GM23338 (cell line): ENCODE results near the gene C10orf90. TPM values are rescaled to one million over a fixed set of nuclear protein-coding genes. Genes with fewer than 3 reads are reported as not detected.

ENCODE experiments used
- ATAC-seq: fragments of 200-7000 bp; cut with Tn5 transposase; 3 replicates; pipeline ENCODE4 v1.9.1; 2020
- DNase-seq: peaks from one replicate; pipeline ENCODE4 v3.0.0-alpha.2; 2015; ENCODE audit warnings: low spot score
- H2AFZ ChIP-seq: fragments of 200-600 bp; sonication (generic); 2 replicates; pipeline ENCODE4 v1.8.0; 2016; ENCODE audit warnings: antibody characterized with exemption, mild to moderate bottlenecking, moderate library complexity
- H3F3A ChIP-seq: fragments of 200-600 bp; sonication (generic); replicated peaks from 2 replicates; pipeline ENCODE4 v1.8.0; 2017; ENCODE audit warnings: antibody characterized with exemption, mixed run types, low read depth
- H3K27ac ChIP-seq: fragments of 200-600 bp; sonication (generic); 2 replicates; pipeline ENCODE4 v1.6.1; 2016; ENCODE audit warnings: low read depth
- H3K27me3 ChIP-seq: fragments of 200-600 bp; sonication (generic); 2 replicates; pipeline ENCODE4 v1.8.0; 2016; ENCODE audit warnings: mild to moderate bottlenecking, mixed run types, moderate library complexity; ENCODE audit not compliant: insufficient read depth
- H3K36me3 ChIP-seq: fragments of 200-600 bp; sonication (generic); 2 replicates; pipeline ENCODE4 v1.8.0; 2016; ENCODE audit warnings: mild to moderate bottlenecking; ENCODE audit not compliant: insufficient read depth
- H3K4me1 ChIP-seq: fragments of 200-600 bp; sonication (generic); 2 replicates; pipeline ENCODE4 v1.8.0; 2016; ENCODE audit warnings: mild to moderate bottlenecking, moderate library complexity; ENCODE audit not compliant: insufficient read depth
- H3K4me2 ChIP-seq: fragments of 200-600 bp; sonication (generic); 2 replicates; pipeline ENCODE4 v1.7.1; 2017; ENCODE audit warnings: mixed run types
- H3K4me3 ChIP-seq: fragments of 200-600 bp; sonication (generic); 2 replicates; pipeline ENCODE4 v1.6.1; 2016; ENCODE audit warnings: mixed run types
- H3K79me2 ChIP-seq: fragments of 200-600 bp; sonication (generic); replicated peaks from 2 replicates; pipeline ENCODE4 v1.8.0; 2017; ENCODE audit warnings: mild to moderate bottlenecking; ENCODE audit not compliant: insufficient read depth
- H3K9me2 ChIP-seq: fragments of 200-600 bp; sonication (generic); 2 replicates; pipeline ENCODE4 v1.8.0; 2017; ENCODE audit not compliant: insufficient read depth
- H4K20me1 ChIP-seq: fragments of 200-600 bp; sonication (generic); replicated peaks from 2 replicates; pipeline ENCODE4 v1.8.0; 2017; ENCODE audit warnings: mild to moderate bottlenecking; ENCODE audit not compliant: insufficient read depth
- H3K27ac Mint-ChIP-seq: 2 replicates; pipeline ENCODE4 v1.8.0; 2020; ENCODE audit warnings: inconsistent platforms, mild to moderate bottlenecking, moderate library complexity, mixed read lengths
- H3K27me3 Mint-ChIP-seq: 3 replicates; pipeline ENCODE4 v1.8.0; 2022; ENCODE audit warnings: low read depth, mild to moderate bottlenecking, moderate library complexity, mixed read lengths, inconsistent platforms; ENCODE audit not compliant: insufficient read depth, poor library complexity
- H3K36me3 Mint-ChIP-seq: 3 replicates; pipeline ENCODE4 v1.8.0; 2021; ENCODE audit warnings: low read depth, mild to moderate bottlenecking, inconsistent platforms, moderate library complexity, mixed read lengths
- H3K4me1 Mint-ChIP-seq: 3 replicates; pipeline ENCODE4 v1.8.0; 2020; ENCODE audit warnings: mild to moderate bottlenecking, inconsistent platforms, mixed read lengths
- H3K4me3 Mint-ChIP-seq: 3 replicates; pipeline ENCODE4 v1.8.0; 2021; ENCODE audit warnings: moderate library complexity, mild to moderate bottlenecking, inconsistent platforms, mixed read lengths
- H3K9me3 Mint-ChIP-seq: 3 replicates; pipeline ENCODE4 v1.8.0; 2020; ENCODE audit warnings: moderate library complexity, mild to moderate bottlenecking, inconsistent platforms, mixed read lengths
- CREB1 ChIP-seq: fragments of 250-450 bp; sonication (Bioruptor Pico); IDR thresholded peaks from 2 replicates; pipeline ENCODE4 v1.5.0; 2020; ENCODE audit warnings: low read depth, mild to moderate bottlenecking, moderate library complexity
- CTCF ChIP-seq, 2 experiments: fragments of 200-600 bp in 1 of 2; sonication (generic) in 1 of 2; conservative IDR thresholded peaks; 2 replicates each; pipeline versions ENCODE4 v1.5.1 to v1.6.1; 2016 to 2017; ENCODE audit warnings: antibody characterized with exemption in 2 of 2, low read depth in 2 of 2, mild to moderate bottlenecking in 2 of 2, moderate library complexity in 1 of 2
- ETS1 ChIP-seq: IDR thresholded peaks from 2 replicates; pipeline ENCODE4 v1.6.1; 2016; ENCODE audit warnings: antibody characterized with exemption
- EZH2 ChIP-seq: fragments of 200-600 bp; sonication (generic); IDR thresholded peaks from one replicate; pipeline ENCODE4 v1.8.0; 2017; ENCODE audit warnings: antibody characterized with exemption, mild to moderate bottlenecking, low read depth; ENCODE audit not compliant: unreplicated experiment
- EZH2phosphoT487 ChIP-seq: fragments of 200-600 bp; sonication (generic); IDR thresholded peaks from one replicate; pipeline ENCODE4 v1.8.1; 2018; ENCODE audit warnings: antibody characterized with exemption; ENCODE audit not compliant: unreplicated experiment
- JUNB ChIP-seq: IDR thresholded peaks from one replicate; pipeline ENCODE4 v1.6.1; 2016; ENCODE audit warnings: antibody characterized with exemption; ENCODE audit not compliant: unreplicated experiment
- NANOG ChIP-seq: IDR thresholded peaks from 2 replicates; pipeline ENCODE4 v1.6.1; 2016; ENCODE audit warnings: antibody characterized with exemption, borderline replicate concordance
- POLR2AphosphoS5 ChIP-seq: IDR thresholded peaks from 2 replicates; pipeline ENCODE4 v1.6.1; 2016; ENCODE audit warnings: antibody characterized with exemption, low read depth
- STAT1 ChIP-seq: IDR thresholded peaks from one replicate; pipeline ENCODE4 v1.6.1; 2016; ENCODE audit warnings: antibody characterized with exemption; ENCODE audit not compliant: unreplicated experiment
- ZNF114 ChIP-seq: fragments of 250-450 bp; sonication (Bioruptor Pico); IDR thresholded peaks from 2 replicates; pipeline ENCODE4 v1.5.0; 2020; ENCODE audit warnings: mild to moderate bottlenecking, moderate library complexity
- ZNF331 ChIP-seq: fragments of 250-450 bp; sonication (Bioruptor Pico); IDR thresholded peaks from 2 replicates; pipeline ENCODE4 v1.5.0; 2020; ENCODE audit warnings: low read depth, mild to moderate bottlenecking, moderate library complexity
- polyA plus RNA-seq: library from polyadenylated mRNA; unstranded; fragments of >200 nt; fragmentation: Nextera tagmentation; extraction: Ambion mirVana; gene quantifications from 2 replicates; pipeline ENCODE4 v1.2.1, GENCODE V29; 2016
- total RNA-seq: library from RNA; depleted of rRNA; stranded (reverse); fragments of >200 nt; shearing (Covaris generic); gene quantifications from 2 replicates; pipeline ENCODE4 v1.2.3, GENCODE V29; 2014
- TF ChIP-seq, protein P1 (sequence below): fragments of 250-450 bp; sonication (Bioruptor Pico); IDR thresholded peaks from 2 replicates; pipeline ENCODE4 v1.5.0; 2020; ENCODE audit warnings: mild to moderate bottlenecking, moderate library complexity
- TF ChIP-seq, protein P2 (sequence below): IDR thresholded peaks from one replicate; pipeline ENCODE4 v1.6.1; 2018; ENCODE audit warnings: antibody characterized with exemption; ENCODE audit not compliant: unreplicated experiment

C10orf90 gene
- total and polyA plus RNA-seq, 2 experiments from 2014 or later: 0.76 to 0.97 TPM

DNA sequence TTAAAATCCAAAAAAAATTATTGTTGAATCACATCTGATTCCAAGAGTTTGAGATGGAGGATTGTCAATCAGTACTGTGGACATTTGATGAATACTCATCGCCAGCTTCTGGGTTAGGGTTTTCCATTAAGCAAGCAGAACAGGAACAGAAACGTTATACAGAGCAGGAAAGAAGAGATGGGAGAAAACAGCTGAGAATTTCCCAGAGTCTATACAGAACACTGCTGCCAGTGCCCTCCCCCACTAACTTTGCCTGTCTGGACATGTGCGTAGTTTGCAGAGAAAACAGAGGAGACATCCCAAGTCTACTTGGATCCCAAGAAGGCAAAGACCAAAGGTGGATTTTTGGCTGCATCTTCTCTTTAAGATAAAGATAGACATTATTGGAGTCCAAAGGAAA is 19.0 kb downstream of the C10orf90 start:
- Mint-ChIP-seq H3K27me3 (no peaks in the 10 kb centered on the region), H3K9me3 (no peaks in the 10 kb centered on the region), H3K4me3 (no peak overlapping the region), H3K36me3 (no peaks in the 10 kb centered on the region), H3K4me1 (peaks cover 10% of the 10 kb centered on the region; the same call in 2 of the 3 replicates), H3K27ac (no peak overlapping the region)
- no peaks in the 10 kb centered on the region; the same call in 1 of the 2 replicates for H3K4me1 ChIP-seq
- DNase-seq: no peak
- H3F3A ChIP-seq: no peaks in the 10 kb centered on the region
- no peak overlapping the region for H3K4me2 ChIP-seq
- no peaks in the 10 kb centered on the region for H3K36me3 ChIP-seq
- 0 out of 2 replicates have a peak overlapping the region, but pooled peaks have one; percentile 54 for H2AFZ ChIP-seq
- H3K9me2 ChIP-seq: peaks cover 7% of the 10 kb centered on the region
- H4K20me1 ChIP-seq: no peaks in the 10 kb centered on the region
- TF ChIP-seq EZH2phosphoT487: no peak
- no peak for TF ChIP-seq JUNB
- TF ChIP-seq POLR2AphosphoS5: no peak
- no peak for TF ChIP-seq ETS1
- no peak for TF ChIP-seq CTCF (conservative IDR thresholded peaks at IDR 0.05; ENCODE audit: low read depth in 2 of 2)
- TF ChIP-seq ZNF331 (CRISPR knock-in tag): no peak
- TF ChIP-seq STAT1: no peak
- TF ChIP-seq EZH2: no peak
- TF ChIP-seq ZNF114 (CRISPR knock-in tag): no peak
- TF ChIP-seq, protein P1, sequence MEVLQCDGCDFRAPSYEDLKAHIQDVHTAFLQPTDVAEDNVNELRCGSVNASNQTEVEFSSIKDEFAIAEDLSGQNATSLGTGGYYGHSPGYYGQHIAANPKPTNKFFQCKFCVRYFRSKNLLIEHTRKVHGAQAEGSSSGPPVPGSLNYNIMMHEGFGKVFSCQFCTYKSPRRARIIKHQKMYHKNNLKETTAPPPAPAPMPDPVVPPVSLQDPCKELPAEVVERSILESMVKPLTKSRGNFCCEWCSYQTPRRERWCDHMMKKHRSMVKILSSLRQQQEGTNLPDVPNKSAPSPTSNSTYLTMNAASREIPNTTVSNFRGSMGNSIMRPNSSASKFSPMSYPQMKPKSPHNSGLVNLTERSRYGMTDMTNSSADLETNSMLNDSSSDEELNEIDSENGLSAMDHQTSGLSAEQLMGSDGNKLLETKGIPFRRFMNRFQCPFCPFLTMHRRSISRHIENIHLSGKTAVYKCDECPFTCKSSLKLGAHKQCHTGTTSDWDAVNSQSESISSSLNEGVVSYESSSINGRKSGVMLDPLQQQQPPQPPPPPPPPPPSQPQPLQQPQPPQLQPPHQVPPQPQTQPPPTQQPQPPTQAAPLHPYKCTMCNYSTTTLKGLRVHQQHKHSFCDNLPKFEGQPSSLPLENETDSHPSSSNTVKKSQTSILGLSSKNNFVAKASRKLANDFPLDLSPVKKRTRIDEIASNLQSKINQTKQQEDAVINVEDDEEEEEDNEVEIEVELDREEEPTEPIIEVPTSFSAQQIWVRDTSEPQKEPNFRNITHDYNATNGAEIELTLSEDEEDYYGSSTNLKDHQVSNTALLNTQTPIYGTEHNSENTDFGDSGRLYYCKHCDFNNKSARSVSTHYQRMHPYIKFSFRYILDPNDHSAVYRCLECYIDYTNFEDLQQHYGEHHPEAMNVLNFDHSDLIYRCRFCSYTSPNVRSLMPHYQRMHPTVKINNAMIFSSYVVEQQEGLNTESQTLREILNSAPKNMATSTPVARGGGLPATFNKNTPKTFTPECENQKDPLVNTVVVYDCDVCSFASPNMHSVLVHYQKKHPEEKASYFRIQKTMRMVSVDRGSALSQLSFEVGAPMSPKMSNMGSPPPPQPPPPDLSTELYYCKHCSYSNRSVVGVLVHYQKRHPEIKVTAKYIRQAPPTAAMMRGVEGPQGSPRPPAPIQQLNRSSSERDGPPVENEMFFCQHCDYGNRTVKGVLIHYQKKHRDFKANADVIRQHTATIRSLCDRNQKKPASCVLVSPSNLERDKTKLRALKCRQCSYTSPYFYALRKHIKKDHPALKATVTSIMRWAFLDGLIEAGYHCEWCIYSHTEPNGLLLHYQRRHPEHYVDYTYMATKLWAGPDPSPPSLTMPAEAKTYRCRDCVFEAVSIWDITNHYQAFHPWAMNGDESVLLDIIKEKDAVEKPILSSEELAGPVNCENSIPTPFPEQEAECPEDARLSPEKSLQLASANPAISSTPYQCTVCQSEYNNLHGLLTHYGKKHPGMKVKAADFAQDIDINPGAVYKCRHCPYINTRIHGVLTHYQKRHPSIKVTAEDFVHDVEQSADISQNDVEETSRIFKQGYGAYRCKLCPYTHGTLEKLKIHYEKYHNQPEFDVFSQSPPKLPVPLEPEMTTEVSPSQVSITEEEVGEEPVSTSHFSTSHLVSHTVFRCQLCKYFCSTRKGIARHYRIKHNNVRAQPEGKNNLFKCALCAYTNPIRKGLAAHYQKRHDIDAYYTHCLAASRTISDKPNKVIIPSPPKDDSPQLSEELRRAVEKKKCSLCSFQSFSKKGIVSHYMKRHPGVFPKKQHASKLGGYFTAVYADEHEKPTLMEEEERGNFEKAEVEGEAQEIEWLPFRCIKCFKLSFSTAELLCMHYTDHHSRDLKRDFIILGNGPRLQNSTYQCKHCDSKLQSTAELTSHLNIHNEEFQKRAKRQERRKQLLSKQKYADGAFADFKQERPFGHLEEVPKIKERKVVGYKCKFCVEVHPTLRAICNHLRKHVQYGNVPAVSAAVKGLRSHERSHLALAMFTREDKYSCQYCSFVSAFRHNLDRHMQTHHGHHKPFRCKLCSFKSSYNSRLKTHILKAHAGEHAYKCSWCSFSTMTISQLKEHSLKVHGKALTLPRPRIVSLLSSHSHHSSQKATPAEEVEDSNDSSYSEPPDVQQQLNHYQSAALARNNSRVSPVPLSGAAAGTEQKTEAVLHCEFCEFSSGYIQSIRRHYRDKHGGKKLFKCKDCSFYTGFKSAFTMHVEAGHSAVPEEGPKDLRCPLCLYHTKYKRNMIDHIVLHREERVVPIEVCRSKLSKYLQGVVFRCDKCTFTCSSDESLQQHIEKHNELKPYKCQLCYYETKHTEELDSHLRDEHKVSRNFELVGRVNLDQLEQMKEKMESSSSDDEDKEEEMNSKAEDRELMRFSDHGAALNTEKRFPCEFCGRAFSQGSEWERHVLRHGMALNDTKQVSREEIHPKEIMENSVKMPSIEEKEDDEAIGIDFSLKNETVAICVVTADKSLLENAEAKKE (CRISPR knock-in tag): no peak
- TF ChIP-seq, protein P2, sequence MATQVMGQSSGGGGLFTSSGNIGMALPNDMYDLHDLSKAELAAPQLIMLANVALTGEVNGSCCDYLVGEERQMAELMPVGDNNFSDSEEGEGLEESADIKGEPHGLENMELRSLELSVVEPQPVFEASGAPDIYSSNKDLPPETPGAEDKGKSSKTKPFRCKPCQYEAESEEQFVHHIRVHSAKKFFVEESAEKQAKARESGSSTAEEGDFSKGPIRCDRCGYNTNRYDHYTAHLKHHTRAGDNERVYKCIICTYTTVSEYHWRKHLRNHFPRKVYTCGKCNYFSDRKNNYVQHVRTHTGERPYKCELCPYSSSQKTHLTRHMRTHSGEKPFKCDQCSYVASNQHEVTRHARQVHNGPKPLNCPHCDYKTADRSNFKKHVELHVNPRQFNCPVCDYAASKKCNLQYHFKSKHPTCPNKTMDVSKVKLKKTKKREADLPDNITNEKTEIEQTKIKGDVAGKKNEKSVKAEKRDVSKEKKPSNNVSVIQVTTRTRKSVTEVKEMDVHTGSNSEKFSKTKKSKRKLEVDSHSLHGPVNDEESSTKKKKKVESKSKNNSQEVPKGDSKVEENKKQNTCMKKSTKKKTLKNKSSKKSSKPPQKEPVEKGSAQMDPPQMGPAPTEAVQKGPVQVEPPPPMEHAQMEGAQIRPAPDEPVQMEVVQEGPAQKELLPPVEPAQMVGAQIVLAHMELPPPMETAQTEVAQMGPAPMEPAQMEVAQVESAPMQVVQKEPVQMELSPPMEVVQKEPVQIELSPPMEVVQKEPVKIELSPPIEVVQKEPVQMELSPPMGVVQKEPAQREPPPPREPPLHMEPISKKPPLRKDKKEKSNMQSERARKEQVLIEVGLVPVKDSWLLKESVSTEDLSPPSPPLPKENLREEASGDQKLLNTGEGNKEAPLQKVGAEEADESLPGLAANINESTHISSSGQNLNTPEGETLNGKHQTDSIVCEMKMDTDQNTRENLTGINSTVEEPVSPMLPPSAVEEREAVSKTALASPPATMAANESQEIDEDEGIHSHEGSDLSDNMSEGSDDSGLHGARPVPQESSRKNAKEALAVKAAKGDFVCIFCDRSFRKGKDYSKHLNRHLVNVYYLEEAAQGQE: no peak
- no peak for TF ChIP-seq NANOG
- TF ChIP-seq CREB1 (CRISPR knock-in tag): no peak
- H3K27me3 ChIP-seq: no peaks in the 10 kb centered on the region
- no peaks in the 10 kb centered on the region for H3K79me2 ChIP-seq
- ATAC-seq: no peak
- H3K27ac ChIP-seq: no peak overlapping the region
- no peak overlapping the region for H3K4me3 ChIP-seq
